Cardiac muscle cell (in vitro differentiated cells and primary cell): ENCODE results near the gene RNF145. TPM values are rescaled to one million over a fixed set of nuclear protein-coding genes. Genes with fewer than 3 reads are reported as not detected.

Source experiments
- DNase-seq, 2 donors: peaks; one replicate each; pipeline versions ENCODE4 v3.0.0 to v3.0.0-alpha.2; 2010 to 2017; ENCODE audit warnings: low read depth in 1 of 2, low spot score in 1 of 2
- H3K27ac ChIP-seq: fragments of 200-600 bp; sonication (generic); 2 replicates; pipeline ENCODE4 v1.5.1; 2016
- H3K27me3 ChIP-seq: fragments of 200-600 bp; sonication (generic); 2 replicates; pipeline ENCODE4 v1.6.0; 2016; ENCODE audit warnings: control low read depth
- H3K36me3 ChIP-seq: fragments of 200-600 bp; sonication (generic); 2 replicates; pipeline ENCODE4 v1.5.1; 2016; ENCODE audit warnings: control low read depth
- H3K4me1 ChIP-seq: fragments of 200-600 bp; sonication (generic); 2 replicates; pipeline ENCODE4 v1.8.1; 2017; ENCODE audit warnings: low read depth, mild to moderate bottlenecking, mixed run types
- H3K4me3 ChIP-seq: fragments of 200-600 bp; sonication (generic); 2 replicates; pipeline ENCODE4 v1.5.1; 2016; ENCODE audit warnings: mild to moderate bottlenecking
- H3K9me3 ChIP-seq: fragments of 200-600 bp; sonication (generic); 2 replicates; pipeline ENCODE4 v1.5.1; 2017; ENCODE audit warnings: low read depth, mild to moderate bottlenecking, control low read depth
- polyA plus RNA-seq: library from polyadenylated mRNA; unstranded; fragments of >200 nt; fragmentation: Nextera tagmentation; extraction: Ambion mirVana; gene quantifications from 2 replicates; pipeline ENCODE4 v1.2.1, GENCODE V29; 2016
- total RNA-seq: library from RNA; depleted of rRNA; stranded (reverse); fragments of >200 nt; gene quantifications from 2 replicates; pipeline ENCODE4 v1.2.3, GENCODE V29; 2016
- TF ChIP-seq, protein P1 (sequence below): IDR thresholded peaks from 2 replicates; pipeline ENCODE4 v1.5.1; 2012; ENCODE audit warnings: low read depth, mild to moderate bottlenecking, low read length

The RNF145 gene
- total and polyA plus RNA-seq, 2 experiments from 2014 or later = 17.1 to 38.7 TPM

DNA sequence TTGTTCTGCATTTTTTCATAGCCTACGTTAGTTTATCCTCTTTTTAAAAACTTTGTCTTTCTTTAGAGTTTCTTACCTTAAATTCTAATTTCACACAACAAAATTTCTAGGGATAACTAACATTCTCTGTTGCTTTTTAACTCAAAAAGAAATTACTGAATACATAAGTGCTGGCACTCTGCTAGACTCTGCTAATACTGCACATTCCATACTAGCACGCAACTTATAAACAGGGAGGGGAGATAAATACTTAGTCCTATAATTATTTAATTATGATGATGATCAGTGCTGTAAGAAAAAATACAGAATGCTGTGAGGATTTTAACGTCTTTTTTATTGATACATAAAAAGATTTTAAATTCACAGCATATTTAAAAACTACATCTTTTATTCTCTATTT, 25.1 kb downstream of the RNF145 start:
- peak in 1 of 2 donors; percentile 50 for DNase-seq
- Histone ChIP-seq H3K4me1 (no peaks in the 10 kb centered on the region), H3K4me3 (no peak overlapping the region)

DNA sequence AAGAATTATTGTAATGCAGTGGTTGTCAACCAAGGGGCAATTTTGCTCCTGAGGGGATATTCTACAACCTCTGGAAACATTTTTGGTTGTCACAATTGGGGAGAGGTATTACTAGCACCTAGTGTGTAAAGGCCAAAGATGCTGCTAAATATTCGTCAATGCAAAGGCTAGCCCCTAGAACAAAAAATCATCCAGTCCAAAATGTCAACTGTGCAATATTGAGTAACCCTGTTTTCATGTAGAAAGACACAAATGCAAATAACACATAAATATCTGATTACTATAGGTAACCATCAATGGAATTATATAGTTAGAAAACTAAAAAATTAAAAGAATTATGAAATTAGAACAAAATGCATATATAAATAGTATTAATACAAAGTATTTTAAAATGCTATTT, 26.1 kb downstream of the RNF145 start:
- TF ChIP-seq, protein P1, sequence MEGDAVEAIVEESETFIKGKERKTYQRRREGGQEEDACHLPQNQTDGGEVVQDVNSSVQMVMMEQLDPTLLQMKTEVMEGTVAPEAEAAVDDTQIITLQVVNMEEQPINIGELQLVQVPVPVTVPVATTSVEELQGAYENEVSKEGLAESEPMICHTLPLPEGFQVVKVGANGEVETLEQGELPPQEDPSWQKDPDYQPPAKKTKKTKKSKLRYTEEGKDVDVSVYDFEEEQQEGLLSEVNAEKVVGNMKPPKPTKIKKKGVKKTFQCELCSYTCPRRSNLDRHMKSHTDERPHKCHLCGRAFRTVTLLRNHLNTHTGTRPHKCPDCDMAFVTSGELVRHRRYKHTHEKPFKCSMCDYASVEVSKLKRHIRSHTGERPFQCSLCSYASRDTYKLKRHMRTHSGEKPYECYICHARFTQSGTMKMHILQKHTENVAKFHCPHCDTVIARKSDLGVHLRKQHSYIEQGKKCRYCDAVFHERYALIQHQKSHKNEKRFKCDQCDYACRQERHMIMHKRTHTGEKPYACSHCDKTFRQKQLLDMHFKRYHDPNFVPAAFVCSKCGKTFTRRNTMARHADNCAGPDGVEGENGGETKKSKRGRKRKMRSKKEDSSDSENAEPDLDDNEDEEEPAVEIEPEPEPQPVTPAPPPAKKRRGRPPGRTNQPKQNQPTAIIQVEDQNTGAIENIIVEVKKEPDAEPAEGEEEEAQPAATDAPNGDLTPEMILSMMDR = no peak
- no peak overlapping the region for H3K27ac ChIP-seq
- no peak for DNase-seq
- H3K4me1 ChIP-seq = no peaks in the 10 kb centered on the region
- no peaks in the 10 kb centered on the region for H3K27me3 ChIP-seq
- no peaks in the 10 kb centered on the region for H3K9me3 ChIP-seq
- peaks cover 3% of the 10 kb centered on the region for H3K36me3 ChIP-seq
- H3K4me3 ChIP-seq = no peak overlapping the region

More for the DNA sequence above, 25.1 kb downstream of the RNF145 start:
- no peaks in the 10 kb centered on the region for H3K9me3 ChIP-seq
- TF ChIP-seq, protein P1 = no peak
- no peaks in the 10 kb centered on the region for H3K27me3 ChIP-seq
- H3K36me3 ChIP-seq = peaks cover 10% of the 10 kb centered on the region
- H3K27ac ChIP-seq = no peak overlapping the region

DNA sequence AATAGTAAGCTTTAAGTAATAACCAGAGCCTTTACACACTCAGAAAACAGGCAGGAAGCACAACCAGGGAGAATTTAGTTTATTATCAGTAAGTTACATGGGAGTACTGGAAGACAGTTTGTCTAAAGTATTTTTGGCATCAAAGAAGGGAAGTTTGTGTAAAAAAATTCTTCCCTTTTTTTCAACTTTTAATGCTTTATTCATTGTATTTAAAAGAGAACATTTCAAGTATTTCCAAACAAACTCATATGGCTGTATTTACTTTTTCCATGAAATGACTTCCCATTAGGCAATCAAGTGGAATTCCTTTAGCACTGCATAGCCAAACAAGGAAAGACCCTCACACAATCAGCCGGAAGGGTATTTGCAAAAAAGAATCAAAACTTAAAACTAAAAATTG, 26.7 kb downstream of the RNF145 start:
- no peaks in the 10 kb centered on the region for H3K9me3 ChIP-seq
- no peaks in the 10 kb centered on the region for H3K27me3 ChIP-seq
- no peak overlapping the region for H3K4me3 ChIP-seq
- peaks cover 1% of the 10 kb centered on the region for H3K36me3 ChIP-seq
- TF ChIP-seq, protein P1 = no peak
- no peaks in the 10 kb centered on the region for H3K4me1 ChIP-seq
- peak in 1 of 2 donors; percentile 76 for DNase-seq
- H3K27ac ChIP-seq = no peak overlapping the region

DNA sequence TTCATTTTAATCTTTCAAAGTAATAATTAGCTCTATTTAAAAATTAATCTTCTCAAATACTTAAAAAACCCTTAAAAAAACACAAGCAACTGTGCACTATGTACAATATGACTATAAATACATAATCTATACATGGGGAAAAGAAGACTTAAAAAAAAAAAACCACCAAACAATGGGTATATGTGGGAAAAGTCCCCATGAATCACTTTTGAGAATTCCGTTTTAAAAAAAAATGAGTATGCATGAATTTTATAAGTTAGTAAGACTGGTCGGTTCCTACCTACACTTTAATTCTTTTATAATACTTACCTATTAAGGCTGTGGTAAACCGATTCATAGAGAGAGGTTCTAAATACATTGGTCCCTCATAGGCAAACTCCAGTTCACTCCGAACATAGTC, 27.7 kb downstream of the RNF145 start:
- Histone ChIP-seq H3K9me3 (no peaks in the 10 kb centered on the region), H3K36me3 (no peaks in the 10 kb centered on the region), H3K4me3 (no peak overlapping the region), H3K4me1 (no peaks in the 10 kb centered on the region), H3K27me3 (no peaks in the 10 kb centered on the region), H3K27ac (no peak overlapping the region)
- no peak for DNase-seq
- TF ChIP-seq, protein P1 = no peak

DNA sequence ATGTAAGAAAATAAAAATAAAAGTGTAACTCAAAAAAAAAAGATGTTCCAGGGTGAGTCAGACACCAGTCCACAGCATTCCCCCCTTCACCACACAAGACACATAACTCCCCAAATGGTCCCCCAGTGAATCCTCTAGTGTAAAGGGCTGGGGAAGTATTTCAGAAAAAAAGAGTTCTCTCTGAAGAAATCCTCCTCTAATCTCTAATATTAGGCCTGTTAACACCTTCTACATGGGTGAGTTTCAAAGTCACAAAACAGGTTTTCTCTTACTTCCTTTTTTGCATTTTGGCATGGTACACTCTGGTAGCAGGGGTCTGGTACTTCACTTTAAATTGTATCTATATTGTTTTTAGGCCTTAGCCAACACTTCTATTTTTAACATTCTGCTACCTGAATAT, 28.2 kb downstream of the RNF145 start:
- H3K4me1 ChIP-seq = peaks cover 2% of the 10 kb centered on the region
- no peaks in the 10 kb centered on the region for H3K27me3 ChIP-seq
- H3K27ac ChIP-seq = no peak overlapping the region
- H3K4me3 ChIP-seq = no peak overlapping the region
- DNase-seq = peak in 1 of 2 donors; percentile 36
- no peaks in the 10 kb centered on the region for H3K9me3 ChIP-seq
- TF ChIP-seq, protein P1 = no peak
- peaks cover 3% of the 10 kb centered on the region for H3K36me3 ChIP-seq
